ENCODE data around the gene ENTREP1.

GRCh38 chr9:69279733-69280132 lies 45.3 kb upstream of the ENTREP1 start:
- TF ChIP-seq POLR2AphosphoS5 (IDR thresholded peaks at IDR 0.05; ENCODE audit: low read depth, low read length) (no peak), POLR2A (IDR thresholded peaks at IDR 0.05; ENCODE audit: low read depth, low read length) (no peak)
